ENCODE results near the gene MYOCOS.

The MYOCOS gene

DNA sequence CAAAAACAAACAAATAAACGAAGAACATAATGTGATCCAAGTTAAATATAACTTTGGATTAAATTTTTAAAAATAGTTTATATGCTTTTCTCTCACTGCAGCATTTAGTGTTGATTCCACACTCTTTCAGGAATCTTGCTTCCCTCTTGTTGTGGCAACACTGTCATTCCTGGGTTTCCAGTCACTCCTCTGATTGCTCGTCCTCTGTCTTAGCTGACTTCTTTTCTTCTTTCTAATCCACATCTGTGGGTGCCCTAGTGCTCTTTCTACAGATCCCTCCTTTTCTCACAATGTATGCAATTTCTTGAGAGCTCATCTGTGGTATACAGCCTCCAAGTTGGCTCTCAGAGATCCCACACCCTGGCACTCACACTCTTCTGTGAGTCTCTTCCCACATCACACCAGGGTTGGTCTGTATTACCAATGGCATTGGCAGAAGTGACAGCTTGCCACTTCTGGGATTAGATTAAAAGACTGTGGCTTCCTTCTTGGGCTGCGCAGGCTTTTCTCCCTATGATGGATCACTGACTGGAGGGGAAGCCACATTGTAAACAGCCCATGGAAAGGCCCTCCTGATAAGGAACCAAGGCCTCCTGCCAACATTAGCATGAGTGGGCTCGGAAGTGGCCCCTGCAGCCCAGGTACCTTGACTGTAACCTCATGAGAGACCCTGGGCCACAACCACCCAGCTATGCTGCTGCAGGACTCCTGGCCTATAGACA lies 42.0 kb downstream of the MYOCOS start:
- no peak for DNase-seq

DNA sequence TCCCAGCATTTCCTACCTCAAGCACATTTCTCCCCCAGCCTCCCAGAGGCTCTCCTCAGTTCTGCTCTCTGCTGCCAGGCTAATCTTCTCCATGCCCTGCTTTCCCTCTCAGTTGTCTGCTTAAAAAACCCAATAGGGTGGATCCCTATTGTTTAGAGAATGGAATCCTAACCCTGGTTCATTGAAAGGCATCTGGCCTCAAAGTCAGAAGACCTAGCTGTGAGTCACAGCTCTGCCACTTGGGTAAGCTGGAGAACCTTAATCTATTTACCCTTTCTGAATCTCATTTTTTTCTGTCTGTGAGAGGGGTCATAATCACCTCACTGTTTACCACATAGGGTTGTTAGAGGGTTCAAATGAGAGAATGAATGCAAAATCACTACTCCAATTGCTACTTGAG lies 42.9 kb downstream of the MYOCOS start:
- DNase-seq: no peak

GRCh38 chr1:171666114-171666769 lies 44.2 kb downstream of the MYOCOS start:
- no peak for DNase-seq

GRCh38 chr1:171668372-171668771 lies 46.3 kb downstream of the MYOCOS start:
- DNase-seq: no peak

GRCh38 chr1:171670739-171671138 lies 48.7 kb downstream of the MYOCOS start:
- DNase-seq: no peak

DNA sequence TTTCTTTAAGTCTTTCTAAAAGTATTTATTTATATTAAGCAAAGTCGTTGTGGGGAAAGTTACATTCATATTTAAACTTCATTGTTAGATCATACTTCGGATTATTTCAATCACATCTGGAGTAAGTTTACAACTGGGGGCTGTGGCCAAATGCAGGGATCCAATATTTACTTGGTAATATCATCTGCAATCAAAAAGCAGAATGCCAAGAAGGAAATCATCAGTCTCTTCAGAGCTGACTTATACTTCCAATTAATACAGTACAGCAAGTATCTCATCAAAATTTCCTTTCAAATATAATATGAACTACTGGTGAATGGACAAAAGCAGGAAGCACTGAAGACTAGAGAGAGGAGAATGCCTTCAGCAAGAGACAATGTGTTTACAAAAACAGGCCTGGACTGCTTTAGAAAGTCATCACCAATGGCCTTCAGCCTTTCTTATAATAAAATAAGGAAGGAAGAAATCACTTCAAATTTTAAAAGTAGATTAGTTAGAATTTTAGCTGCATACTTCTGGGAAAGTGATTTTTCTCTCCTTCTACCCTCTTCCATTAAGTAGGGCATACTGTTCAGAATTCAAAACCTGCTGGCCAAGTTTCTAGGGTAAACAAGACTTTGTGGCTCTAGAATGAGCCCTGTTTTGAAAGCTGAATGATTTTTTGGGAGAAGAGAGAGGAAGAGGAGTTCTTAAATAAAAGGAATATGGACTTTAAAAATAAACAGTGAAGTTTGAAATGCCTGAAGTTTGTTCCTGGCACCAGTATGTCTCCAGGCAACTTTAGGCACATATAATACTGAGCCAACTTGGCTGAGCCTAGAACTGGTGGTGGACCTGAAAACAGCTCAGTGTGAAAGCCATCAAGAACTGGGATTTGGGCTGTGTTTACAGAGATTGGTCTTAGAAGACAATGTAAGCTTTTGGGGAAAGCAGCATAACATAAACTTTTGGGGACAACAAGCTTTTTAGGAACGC lies 52.7 kb downstream of the MYOCOS start:
- DNase-seq: no peak
